GM11168 (cell line): ENCODE data around the gene DRC1.

Source experiments
- in situ Hi-C: fragments of 300-500 bp; cut with MboI; formaldehyde crosslinking; loops from one replicate; pipeline ENCODE4 v1.12.0; 2022; ENCODE audit warnings: low sequenced_read_pairs; ENCODE audit not compliant: unreplicated experiment

The DRC1 gene

DNA sequence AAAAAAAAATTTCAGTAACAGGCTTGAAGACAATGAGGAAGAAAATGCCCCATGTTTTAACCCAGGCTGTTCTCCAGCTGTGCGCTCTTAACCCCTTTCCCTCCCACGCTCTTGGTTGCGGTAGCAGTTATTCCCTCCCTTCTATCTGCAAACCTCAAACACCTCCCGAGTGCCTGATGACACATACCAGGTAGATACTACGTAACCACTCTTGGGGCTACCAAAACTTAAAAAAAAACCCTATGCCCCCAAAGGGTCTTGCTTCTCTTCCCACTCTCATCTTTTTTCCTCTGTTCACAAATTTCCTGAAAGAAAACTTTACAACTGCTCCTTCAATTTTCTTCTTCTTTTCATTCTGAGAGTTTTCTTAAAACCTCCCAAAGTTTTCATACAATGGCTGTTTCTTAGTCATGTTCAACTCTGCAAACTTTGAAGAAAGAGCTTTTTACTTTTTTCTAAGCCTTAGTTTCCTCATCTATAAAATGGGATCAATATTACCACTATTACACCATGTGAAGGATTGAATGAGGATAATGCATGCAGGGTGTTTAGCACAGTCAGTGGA is 4.9 kb upstream of the DRC1 start:
- in situ Hi-C loops: no loop called here

DNA sequence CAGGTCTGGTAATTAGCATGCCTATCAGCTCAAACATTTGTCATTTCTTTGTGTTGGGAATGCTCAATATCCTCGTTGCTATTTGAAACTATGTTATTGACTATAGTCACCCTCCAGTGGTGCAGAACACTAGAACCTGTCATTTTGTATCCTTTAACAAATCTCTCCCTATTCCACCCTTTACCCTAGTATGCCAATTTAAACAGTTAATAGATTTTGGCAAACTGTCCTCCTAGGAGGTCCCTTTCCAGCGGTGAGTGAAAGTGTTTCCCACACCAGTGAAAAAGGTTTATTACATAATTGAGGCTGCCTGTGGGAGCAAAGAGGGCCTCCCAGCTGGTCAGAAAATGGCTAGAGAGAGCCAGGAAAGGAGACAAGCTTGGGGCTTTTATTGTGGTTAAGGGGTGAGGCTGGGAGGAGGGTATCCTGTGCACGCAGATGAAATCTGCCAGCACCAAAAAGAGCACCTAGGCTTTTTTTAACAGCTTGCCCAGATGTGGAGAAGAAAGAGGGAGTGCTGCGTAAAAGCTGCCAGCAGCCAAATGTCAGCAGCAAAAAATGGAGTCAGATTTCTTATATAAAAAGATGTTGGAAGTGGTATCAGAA is 1.8 kb upstream of the DRC1 start:
- in situ Hi-C loops: no loop called here

DNA sequence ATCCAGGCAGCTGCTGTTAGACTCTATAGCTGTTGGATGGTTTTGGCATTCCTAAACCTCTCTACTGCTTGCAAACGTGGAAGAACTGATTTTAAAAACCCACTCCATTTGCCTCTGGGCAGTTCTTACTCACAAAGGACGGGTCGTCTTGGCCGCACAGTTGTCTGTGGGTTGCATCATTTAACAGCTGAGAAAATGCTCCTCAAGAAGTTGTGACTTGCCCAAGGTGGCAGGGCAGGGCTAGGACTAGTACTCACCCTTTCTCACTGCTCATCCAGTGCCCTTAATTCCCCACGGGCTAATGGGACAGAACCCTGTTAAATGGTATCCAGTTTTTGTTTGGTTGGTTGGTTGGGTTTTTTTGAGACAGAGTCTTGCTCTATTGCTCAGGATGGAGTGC is 997 bp upstream of the DRC1 start:
- in situ Hi-C loops: no loop called here

DNA sequence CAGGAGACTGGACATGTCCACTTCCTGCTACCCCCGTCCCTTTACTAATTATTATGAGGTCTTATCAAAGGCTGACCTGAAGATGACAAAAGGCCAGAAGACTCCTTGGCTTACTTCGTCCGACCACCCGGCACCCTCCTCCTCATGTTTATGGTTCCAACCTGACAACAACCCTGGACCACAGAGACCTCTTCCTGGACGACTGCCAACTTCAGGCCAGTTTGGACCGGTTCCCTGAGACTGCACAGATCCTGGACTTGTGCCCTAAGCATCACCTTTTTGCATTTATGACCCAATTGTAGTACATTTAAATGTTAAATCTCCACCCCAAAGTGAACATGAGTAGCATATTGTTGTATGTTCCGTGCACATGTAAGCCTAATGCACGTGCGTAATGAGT is 5.8 kb downstream of the DRC1 start:
- in situ Hi-C loops: no loop called here

DNA sequence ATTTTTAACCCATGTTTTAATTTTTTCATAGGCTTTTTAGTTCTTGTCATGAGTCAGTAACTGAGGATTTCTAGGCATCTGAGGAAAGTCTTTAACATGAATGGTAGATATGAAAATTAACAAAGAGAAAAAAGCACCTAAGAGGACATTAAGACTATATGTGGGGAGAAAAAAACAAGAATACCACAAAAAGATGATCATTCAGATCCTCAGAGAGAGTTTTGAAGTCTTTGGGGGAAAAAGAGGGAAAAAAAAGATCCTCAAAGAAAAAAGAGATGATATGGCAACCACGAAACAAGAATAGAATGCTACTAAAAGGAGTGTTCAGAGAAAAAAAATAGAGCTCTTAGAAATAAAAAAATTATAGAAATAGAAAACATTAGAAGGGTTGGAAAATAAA is 8.1 kb downstream of the DRC1 start:
- in situ Hi-C loops: no loop called here

DNA sequence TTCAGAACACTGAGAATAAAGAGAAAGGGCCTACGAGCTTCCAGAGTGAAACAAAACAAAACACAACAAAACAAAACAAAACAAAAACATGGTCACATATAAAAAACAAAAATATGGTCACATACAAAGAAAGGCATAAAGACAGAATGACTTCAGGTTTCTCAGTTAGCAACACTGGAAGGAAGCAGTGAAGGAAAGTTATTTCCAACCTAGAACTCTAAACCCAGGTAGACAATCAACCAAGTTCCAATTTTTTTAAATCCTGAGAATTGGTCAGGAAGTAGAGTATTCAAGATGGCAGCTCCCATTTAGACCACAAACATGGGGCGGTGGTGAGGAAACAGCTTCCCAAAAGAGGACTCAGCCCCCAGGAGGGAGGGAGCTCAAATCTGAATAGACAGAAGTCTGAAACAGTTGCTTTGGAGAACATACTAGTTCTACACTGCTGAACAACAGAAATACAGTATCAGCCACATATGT is 9.1 kb downstream of the DRC1 start:
- in situ Hi-C loops: no loop called here

DNA sequence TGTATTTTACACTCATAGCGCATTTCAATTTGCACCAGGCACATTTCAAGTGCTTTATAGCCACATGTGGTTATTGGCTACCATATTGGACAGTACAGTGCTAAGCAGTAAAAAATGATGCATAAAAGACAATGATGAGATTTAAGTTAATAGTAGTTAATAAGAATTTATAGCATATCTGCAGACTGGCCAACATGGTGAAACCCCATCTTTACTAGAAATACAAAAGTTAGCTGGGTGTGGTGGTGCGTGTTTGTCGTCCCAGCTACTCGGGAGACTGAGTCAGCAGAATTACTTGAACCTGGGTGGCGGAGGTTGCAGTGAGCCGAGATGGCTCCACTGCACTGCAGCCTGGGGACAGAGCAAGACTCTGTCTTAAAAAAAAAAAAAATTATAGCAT is 9.7 kb downstream of the DRC1 start:
- in situ Hi-C loops: no loop called here

DNA sequence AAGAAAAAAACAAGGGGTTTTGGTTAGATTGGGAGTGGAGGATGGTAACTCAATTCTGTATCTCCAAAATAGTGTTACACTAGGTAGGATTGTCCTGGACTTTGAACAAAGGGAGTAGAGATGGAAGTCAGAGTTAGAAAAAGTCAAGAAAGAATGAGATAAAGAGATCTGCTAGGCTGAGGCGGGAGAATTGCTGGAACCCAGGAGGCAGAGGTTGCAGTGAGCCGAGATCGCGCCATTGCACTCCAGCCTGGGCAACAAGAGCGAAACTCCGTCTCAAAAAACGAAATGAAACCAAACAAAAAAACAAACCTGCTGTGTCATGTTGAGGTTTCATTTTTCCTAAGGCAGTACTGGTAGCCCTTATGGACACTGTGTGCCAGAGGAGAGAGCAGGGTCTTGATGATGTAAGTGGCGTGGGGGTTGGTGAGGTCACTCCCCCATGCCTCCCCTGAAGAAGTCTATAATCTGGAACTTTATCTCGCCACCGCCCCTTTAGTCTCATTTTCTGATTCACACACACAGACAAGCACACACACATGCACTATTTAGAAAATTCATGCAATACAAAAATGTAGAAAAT is 10.5 kb downstream of the DRC1 start:
- in situ Hi-C loops: no loop called here

DNA sequence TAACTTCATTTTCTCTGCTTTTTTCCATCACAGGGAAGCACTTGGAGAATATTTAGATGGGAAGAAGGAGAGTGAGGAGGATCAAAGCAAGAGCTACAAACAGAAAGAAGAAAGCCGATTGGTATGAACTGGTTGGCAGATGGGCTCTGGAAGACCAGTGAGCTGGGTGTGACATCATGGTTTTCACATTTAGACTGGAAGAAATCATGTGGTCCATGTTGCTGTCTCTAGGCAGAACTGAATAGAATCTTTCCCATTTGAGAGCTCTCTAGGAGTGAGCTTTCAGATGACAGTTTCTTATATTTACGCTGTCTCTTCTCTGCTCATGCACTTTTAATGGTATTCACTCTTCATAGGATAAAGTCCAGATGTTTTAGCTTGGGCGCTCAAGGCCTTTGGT is 12.6 kb downstream of the DRC1 start:
- in situ Hi-C loops: no loop called here

DNA sequence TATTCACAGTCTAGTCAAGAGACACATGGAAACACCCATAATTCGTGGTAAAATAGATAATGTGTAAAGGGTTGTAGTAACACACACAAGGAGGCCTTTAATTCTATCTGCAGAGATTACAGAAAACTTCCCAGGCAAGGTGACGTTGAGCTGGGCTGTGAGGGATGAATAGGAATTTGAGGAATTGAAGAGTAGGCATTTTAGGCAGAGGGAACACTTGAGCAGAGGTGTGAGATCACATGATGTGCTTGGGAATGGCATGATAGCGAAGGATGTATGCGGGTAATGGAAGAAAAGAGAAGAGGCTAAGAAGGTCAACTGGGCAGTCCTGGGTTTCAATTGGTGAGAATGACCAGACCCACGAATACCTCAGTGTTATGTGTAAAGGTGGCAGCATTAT is 20.2 kb downstream of the DRC1 start:
- in situ Hi-C loops: no loop called here

DNA sequence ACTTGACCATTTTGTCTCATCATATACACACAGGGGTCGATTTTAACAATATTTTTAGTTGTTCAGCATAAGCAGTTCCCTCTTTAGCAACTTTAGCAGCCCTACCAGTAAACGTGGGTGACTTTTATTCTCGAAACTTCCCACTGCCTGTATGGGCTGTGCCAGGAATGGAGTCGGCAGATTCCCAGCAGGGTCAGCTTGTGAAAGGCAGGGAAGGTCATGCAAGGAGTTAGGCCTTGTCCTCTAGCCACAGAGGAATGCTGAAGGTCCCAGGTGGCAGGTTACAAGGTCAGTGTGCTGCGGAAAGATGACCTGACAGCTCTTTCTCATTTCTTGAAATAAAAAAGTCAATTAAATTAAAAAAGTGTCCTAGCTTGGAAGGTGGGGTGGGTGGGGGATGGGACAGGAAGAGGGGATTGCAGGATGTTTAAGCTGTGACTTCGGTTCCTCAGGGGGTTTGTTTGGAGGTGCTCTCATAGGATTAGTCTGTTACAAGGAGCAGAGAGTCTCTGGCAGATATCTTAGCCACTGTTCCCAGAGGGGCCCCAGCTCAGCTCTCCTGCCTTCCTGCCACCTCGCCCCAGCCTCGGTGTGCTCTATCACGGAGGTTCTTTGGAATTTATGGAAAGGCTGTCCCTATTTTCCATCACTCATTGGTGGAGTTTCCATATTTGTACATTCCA is 21.4 kb downstream of the DRC1 start:
- in situ Hi-C loops: no loop called here

DNA sequence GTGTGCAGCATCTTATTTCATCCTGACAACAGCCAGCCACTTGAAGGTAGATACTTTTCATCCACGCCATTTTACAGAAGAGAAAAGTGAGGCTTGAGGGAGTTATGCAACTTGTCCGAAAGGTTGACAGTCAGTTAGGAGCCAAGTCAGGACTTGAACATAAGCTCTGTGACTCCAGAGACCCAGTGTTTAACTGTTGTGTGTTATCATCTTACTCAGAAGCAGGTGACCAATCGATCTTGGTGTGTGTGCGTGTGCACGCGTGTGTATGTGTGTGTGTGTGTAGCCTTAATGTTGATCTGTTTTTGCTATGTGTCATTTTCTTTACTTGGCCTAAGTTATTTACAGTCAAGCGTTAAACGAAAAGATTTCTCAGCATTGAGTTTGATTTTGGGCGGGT is 22.0 kb downstream of the DRC1 start:
- in situ Hi-C loops: no loop called here

DNA sequence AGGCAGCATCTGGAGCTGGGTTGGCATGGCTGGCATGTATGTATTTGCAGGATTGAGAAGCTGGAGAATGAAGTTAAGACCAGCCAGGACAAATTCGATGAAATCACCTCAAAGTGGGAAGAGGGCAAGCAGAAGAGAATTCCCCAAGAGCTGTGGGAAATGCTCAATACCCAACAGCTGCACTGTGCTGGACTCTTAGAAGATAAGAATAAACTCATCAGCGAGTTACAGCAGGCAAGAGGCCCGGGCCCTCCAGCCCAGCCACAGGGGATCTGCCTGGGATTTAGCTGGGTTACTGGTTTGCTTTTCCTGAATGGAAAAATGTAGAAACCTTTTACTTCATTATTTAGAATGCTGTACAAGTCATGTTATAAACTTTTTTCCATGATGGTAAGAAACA is 22.5 kb downstream of the DRC1 start:
- in situ Hi-C loops: no loop called here

DNA sequence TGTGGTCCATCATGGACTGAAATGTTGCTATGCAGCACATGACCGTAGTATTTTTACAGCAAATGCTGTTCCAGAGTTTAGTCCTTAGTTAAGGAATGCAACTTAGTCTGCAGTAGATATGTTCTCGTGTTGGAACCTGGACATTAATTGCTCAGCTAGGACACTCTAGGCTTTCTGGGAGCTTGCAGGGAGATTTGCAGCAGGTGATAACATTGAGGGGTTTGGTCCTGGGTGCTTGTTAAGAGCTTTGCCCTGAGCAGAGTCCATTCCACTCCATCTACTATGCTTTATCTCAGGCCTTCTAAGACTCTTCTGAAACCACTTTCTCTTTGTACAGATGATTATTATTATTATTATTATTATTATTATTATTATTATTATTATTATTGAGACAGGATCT is 27.1 kb downstream of the DRC1 start:
- in situ Hi-C loops: no loop called here

DNA sequence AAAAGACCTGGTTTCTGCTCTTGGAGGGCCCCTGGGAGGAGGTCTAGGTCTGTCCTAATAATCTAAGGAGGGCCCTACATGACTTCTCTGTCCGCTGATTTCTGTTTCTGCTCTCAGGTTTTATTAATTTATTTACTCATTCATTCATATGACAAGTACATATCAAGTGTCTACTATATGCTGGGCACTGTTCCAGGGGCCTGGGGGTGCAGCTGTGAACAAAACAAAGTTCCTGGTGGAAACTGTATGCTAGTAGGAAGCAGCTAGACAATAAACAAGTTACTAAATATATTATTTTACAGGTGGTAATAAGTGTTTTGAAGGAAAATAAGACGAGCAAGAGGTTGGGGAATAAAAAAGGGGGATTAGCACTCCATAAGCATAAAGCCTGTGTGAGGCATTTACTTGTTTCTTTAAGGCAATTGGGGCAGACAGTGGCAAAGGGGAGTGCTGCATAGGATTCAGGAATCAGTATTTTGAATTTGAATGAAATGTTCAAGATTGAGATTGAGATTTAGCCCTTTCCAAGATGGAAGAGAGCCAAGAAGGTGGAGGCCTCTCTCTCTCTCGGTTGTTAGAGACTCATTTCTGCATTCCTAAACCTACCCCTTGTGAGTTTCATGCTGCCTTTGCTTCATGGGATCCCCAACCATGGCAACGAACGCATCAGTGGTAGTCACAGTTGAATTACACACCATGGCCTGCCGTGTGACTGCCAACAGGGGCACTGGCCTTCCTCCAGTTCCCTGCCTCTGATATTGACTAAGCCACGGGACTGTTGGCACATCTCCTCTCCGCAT is 28.3 kb downstream of the DRC1 start:
- in situ Hi-C loops: no loop called here

DNA sequence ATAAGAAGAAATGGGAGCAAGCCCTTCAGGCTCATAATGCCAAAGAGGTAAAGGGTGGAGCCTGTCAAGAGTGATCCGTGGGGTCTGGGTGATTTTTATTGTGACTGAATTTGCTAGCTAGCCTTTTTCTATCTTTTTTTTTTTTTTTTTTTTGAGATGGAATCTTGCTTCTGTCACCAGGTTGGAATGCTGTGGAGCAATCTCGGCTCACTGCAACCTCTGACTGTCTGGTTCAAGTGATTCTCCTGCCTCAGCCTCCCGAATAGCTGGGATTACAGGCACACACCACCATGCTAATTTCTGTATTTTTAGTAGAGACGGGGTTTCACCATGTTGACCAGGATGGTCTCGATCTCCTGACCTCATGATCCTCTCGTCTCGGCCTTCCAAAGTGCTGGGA is 29.1 kb downstream of the DRC1 start:
- in situ Hi-C loops: no loop called here

DNA sequence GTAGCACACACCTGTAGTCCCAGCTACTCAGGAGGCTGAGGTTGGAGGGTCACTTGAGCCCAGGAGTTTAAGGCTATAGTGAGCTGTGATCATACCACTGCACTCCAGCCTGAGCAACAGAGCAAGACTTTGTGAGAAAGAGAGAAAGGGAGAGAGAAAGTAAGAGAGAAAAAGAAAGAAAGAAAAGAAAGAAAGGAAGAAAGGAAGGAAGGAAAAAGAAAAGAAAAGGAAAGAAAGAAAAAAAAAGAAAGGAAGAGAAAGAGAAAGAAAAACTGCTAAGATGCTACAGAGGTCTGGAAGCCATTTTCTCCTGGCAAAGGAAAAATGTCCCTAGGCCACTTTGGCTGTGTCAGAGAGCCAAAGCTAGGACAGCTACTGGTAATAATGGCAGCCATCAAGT is 30.6 kb downstream of the DRC1 start:
- in situ Hi-C loops: no loop called here

DNA sequence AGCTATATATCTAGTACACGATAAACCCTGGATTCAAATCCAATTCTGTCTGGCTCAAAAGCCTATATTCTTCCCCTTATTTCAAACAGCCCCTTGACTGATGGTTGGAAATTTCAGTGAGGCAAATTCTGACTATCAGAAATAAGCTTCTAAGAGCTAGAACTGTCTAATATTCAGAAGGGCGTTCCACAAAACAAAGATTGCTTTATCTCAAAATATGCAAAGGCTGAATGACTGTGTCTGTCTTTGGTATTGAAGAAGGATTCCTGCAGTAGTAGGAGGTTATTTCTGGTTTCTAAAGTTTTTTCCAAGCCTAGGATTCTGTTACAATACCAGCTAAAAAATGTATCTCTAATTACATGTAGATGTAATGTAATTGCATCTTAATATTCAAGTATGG is 31.1 kb downstream of the DRC1 start:
- in situ Hi-C loops: no loop called here

DNA sequence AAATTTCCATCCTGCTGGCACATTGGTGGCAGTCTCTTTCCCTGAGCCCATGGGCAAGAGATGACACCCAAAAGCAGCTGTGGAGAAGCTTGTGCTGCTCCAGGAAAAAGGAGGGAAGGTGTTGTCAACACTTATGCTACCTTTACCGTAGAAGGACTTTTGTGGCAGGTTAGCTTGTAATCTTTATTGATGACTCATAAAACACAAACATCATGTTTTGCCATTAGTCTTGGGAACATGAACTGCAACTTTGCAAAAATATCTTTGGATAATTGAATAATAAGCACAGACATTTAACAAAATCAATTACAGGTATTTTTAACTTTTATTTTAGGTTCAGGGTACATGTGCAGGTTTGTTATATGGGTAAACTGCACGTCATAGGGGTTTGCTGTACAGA is 33.4 kb downstream of the DRC1 start:
- in situ Hi-C loops: no loop called here

DNA sequence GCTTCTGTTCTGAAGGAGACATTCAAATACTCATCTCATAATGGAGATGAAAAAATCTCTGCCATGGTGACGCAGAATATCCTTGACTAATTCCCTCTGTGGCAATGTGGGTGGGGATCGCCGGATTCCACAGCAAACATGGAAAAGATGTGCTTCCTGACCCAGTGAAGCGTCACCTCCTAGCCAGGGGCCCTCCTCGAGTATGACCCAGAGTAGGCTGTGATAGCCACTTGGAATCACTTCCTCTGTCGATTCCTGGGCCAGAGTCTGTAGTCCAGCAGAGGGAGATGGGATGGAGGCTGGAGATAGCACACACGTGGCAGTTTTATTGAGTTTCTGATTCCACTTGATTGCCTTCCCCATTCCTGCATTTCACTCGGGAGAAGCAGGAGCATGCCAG is 36.8 kb downstream of the DRC1 start:
- in situ Hi-C loops: no loop called here

DNA sequence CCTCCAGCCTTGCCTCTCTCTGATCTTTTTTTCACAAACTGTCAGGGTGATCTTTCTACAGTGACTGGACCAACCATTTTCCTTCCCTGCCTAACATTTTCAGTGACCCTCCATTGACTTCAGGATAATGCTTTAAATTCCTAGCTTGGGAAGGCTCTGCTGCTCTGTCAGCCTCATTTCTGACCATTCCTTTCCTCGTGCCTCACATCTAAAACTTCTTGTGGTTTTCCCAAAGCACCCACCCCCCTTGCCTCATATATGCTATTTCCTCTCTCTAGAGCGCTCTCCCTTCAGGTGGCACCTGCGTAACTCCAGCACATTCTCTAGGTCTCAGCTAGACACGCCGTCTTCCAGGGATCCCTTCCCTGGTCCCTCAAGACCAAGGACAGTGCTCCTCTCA is 37.2 kb downstream of the DRC1 start:
- in situ Hi-C loops: no loop called here
